ENCODE measurements around the gene GTPBP2. TPM values are rescaled to one million over a fixed set of nuclear protein-coding genes. Genes with fewer than 3 reads are reported as not detected.

The GTPBP2 gene
- total and polyA plus RNA-seq, 2 of the 4 experiments (the other 2 are of a cell fraction), result 38.4 to 86.6 TPM

- H2AK9ac ChIP-seq (replicated peaks; ENCODE audit: low read depth, low read length, poor library complexity), result no peak overlapping the region
- H3K4ac ChIP-seq (ENCODE audit: low read depth, low read length), result no peak overlapping the region
- H4K91ac ChIP-seq (ENCODE audit: insufficient read depth, low read depth, low read length), result no peak overlapping the region
- no peaks in the 10 kb centered on the region for H3K9me3 ChIP-seq (ENCODE audit: control insufficient read depth, insufficient read depth, low read length)
- no peak overlapping the region for H3K56ac ChIP-seq (ENCODE audit: extremely low read depth, insufficient read depth, low read length)
- H3K4me2 ChIP-seq (ENCODE audit: low read depth, low read length), result no peak overlapping the region
- H3K18ac ChIP-seq (ENCODE audit: low read depth, low read length), result no peak overlapping the region
- no peaks in the 10 kb centered on the region for H3K27me3 ChIP-seq (ENCODE audit: control insufficient read depth, insufficient read depth, low read length)
- H2BK15ac ChIP-seq (ENCODE audit: low read depth, low read length), result no peak overlapping the region
- no peak overlapping the region for H3K9ac ChIP-seq (ENCODE audit: low read depth, low read length)
- ATAC-seq (ENCODE audit: low read depth), result no peak
- no peak overlapping the region for H3K14ac ChIP-seq (replicated peaks; ENCODE audit: low read depth, low read length)
- TF ChIP-seq RCOR1 (IDR thresholded peaks at IDR 0.05; ENCODE audit: insufficient replicate concordance, low read length) (no peak), ELK1 (IDR thresholded peaks at IDR 0.05; ENCODE audit: borderline replicate concordance, low read depth, low read length) (no peak), CEBPB (IDR thresholded peaks at IDR 0.05; ENCODE audit: low read depth, low read length) (no peak), MAFK (IDR thresholded peaks at IDR 0.05; ENCODE audit: low read depth, low read length) (no peak), MXI1 (IDR thresholded peaks at IDR 0.05; ENCODE audit: borderline replicate concordance, low read depth, low read length) (no peak), SMC3 (IDR thresholded peaks at IDR 0.05; ENCODE audit: low read depth, low read length) (no peak), NFE2L2 (IDR thresholded peaks at IDR 0.05; ENCODE audit: low read depth, low read length) (no peak), USF2 (IDR thresholded peaks at IDR 0.05; ENCODE audit: low read depth, low read length) (no peak), MAZ (IDR thresholded peaks at IDR 0.05; ENCODE audit: borderline replicate concordance, low read depth, low read length) (no peak), RFX5 (IDR thresholded peaks at IDR 0.05; ENCODE audit: low read depth, low read length) (no peak), POLR2A (IDR thresholded peaks at IDR 0.05; ENCODE audit: low read depth, low read length) (no peak), FOS (IDR thresholded peaks at IDR 0.05; ENCODE audit: low read depth, low read length) (no peak), RAD21 (IDR thresholded peaks at IDR 0.05; ENCODE audit: low read length) (no peak), BHLHE40 (IDR thresholded peaks at IDR 0.05; ENCODE audit: low read depth, low read length) (no peak)
- intact Hi-C loops (cut with micrococcal nuclease) (no loop called here), dilution Hi-C loops (cut with HindIII; ENCODE audit: low sequenced_read_pairs, unreplicated experiment) (no loop called here), in situ Hi-C loops (cut with MboI; ENCODE audit: low sequenced_read_pairs) (no loop called here)
- DNase-seq, result no peak
- H4K8ac ChIP-seq (ENCODE audit: low read depth in 2 of 2, low read length in 2 of 2), result no peak overlapping the region
- H2BK120ac ChIP-seq (ENCODE audit: low read depth, low read length), result no peak overlapping the region
- H2AK5ac ChIP-seq (ENCODE audit: low read depth, low read length), result no peak overlapping the region
- 100% methylated on average over 1 of the region's 7 CpGs; no CpG with 5 or more reads in 1 of the 2 experiments for WGBS, 2 experiments (ENCODE audit: extremely low coverage in 2 of 2, insufficient read length in 1 of 2)
- H3K79me1 ChIP-seq (ENCODE audit: low read depth in 1 of 2, low read length in 2 of 2), result peaks cover 37% of the 10 kb centered on the region in 2 experiments
- H4K20me1 ChIP-seq (ENCODE audit: insufficient read depth, low read length), result peaks cover 13% of the 10 kb centered on the region
- no peak overlapping the region for H3K4me3 ChIP-seq (ENCODE audit: insufficient read depth, low read depth, low read length)
- H3K27ac ChIP-seq (ENCODE audit: insufficient read depth, low read length), result no peak overlapping the region
- no peak overlapping the region for H4K5ac ChIP-seq (ENCODE audit: low read depth, low read length)
- H3K9me1 ChIP-seq (ENCODE audit: insufficient read depth, low read length), result 0 out of 2 replicates have a peak, but pooled peaks cover 3% of the 10 kb centered on the region
- no peak overlapping the region for H2AFZ ChIP-seq (replicated peaks; ENCODE audit: low read length, poor library complexity)
- no peak overlapping the region for H2BK20ac ChIP-seq (ENCODE audit: low read depth, low read length)
- no peak overlapping the region for H3K23ac ChIP-seq (ENCODE audit: low read depth, low read length)
- H3K4me1 ChIP-seq (ENCODE audit: control insufficient read depth, insufficient read depth, low read length), result no peaks in the 10 kb centered on the region; the same call in 1 of the 2 replicates
- no peak overlapping the region for H2BK5ac ChIP-seq (ENCODE audit: low read depth, low read length, poor library complexity, severe bottlenecking)
- no TSS peak for BruUV-seq (replicated peaks)
- CTCF ChIA-PET, result no interaction called here
- peaks cover 69% of the 10 kb centered on the region for H3K36me3 ChIP-seq (ENCODE audit: control insufficient read depth, insufficient read depth, low read length)
- POLR2A ChIA-PET (ENCODE audit: unreplicated experiment), result no interaction called here
These were observed 48.7 kb upstream of the GTPBP2 start for GRCh38 chr6:43677759-43678158.

Measured in IMR-90 (cell line).